Endothelial cell of umbilical vein (primary cell): ENCODE results near the gene CENPB.

Source experiments
- CTCF ChIP-seq, 2 donors: IDR thresholded peaks; 1 replicate in 1 of 2; 2 replicates in 1 of 2; pipeline ENCODE4 v1.5.1; 2011; ENCODE audit warnings: low read length in 2 of 2, mild to moderate bottlenecking in 2 of 2, moderate library complexity in 2 of 2, control low read depth in 1 of 2, inconsistent platforms in 1 of 2, low read depth in 1 of 2; ENCODE audit not compliant: insufficient read depth in 1 of 2; ENCODE audit errors: extremely low read depth in 1 of 2
- EZH2 ChIP-seq: IDR thresholded peaks from 2 replicates; pipeline ENCODE4 v1.6.1; 2012; ENCODE audit warnings: borderline replicate concordance, low read depth, mild to moderate bottlenecking, moderate library complexity, low read length, inconsistent platforms; ENCODE audit not compliant: severe bottlenecking
- JUN ChIP-seq: IDR thresholded peaks from 2 replicates; pipeline ENCODE4 v1.6.1; 2011; ENCODE audit warnings: borderline replicate concordance, low read depth; ENCODE audit not compliant: insufficient read length, insufficient read depth
- POLR2AphosphoS5 ChIP-seq: IDR thresholded peaks from 2 replicates; pipeline ENCODE4 v1.6.1; 2012; ENCODE audit warnings: low read depth, mild to moderate bottlenecking, control low read depth, low read length, moderate library complexity; ENCODE audit not compliant: insufficient read depth

DNA sequence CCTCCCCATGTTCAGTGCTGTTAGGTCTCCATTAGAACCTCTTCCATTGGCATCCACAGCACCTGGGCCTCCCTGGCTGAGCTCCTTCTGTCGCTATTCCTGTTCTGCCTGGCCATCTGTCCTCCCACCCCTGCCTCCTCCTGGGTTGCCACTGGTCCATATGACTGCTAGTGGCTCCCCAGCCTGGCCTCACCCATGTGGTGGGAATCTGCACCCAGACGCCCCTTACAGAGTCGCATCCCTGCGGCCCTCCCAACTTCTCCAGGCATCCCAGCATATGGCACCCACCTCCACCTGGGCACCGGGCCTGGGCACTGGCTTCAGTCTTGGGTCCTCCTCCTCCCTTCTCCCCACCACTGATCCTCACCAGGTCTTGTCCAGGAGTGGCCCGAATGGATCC lies 17.3 kb upstream of the CENPB start:
- no peak for TF ChIP-seq CTCF (IDR thresholded peaks at IDR 0.05; ENCODE audit: extremely low read depth in 1 of 2, insufficient read depth in 1 of 2, low read depth in 1 of 2, low read length in 2 of 2)
- TF ChIP-seq JUN = no peak
- no peak for TF ChIP-seq EZH2
- TF ChIP-seq POLR2AphosphoS5 = no peak
